Endodermal cell (in vitro differentiated cells): ENCODE data around the gene LRRC32. TPM values are rescaled to one million over a fixed set of nuclear protein-coding genes. Genes with fewer than 3 reads are reported as not detected.

ENCODE experiments used
- DNase-seq: peaks from one replicate; pipeline ENCODE4 v3.0.0-alpha.2; 2017
- H3K27ac ChIP-seq: 2 replicates; pipeline ENCODE4 v1.5.1; 2013; ENCODE audit warnings: mild to moderate bottlenecking, low read depth, low read length, moderate library complexity
- H3K27me3 ChIP-seq: 2 replicates; pipeline ENCODE4 v1.6.1; 2013; ENCODE audit warnings: mild to moderate bottlenecking, low read length, moderate library complexity; ENCODE audit not compliant: insufficient read depth, control insufficient read depth, poor library complexity, severe bottlenecking
- H3K36me3 ChIP-seq: 2 replicates; pipeline ENCODE4 v1.7.0; 2013; ENCODE audit warnings: mild to moderate bottlenecking, low read length, moderate library complexity; ENCODE audit not compliant: control insufficient read depth, insufficient read depth
- H3K4me1 ChIP-seq: one replicate; pipeline ENCODE4 v1.7.0; 2013; ENCODE audit warnings: low read length; ENCODE audit not compliant: control insufficient read depth, insufficient read depth
- H3K4me3 ChIP-seq: 2 replicates; pipeline ENCODE4 v1.5.1; 2013; ENCODE audit warnings: mild to moderate bottlenecking, low read length, moderate library complexity
- H3K9ac ChIP-seq: 2 replicates; pipeline ENCODE4 v1.6.1; 2013; ENCODE audit warnings: mild to moderate bottlenecking, low read length, moderate library complexity; ENCODE audit not compliant: poor library complexity, severe bottlenecking; ENCODE audit errors: extremely low read depth
- H3K9me3 ChIP-seq: 2 replicates; pipeline ENCODE4 v1.6.1; 2013; ENCODE audit warnings: mild to moderate bottlenecking, low read length, moderate library complexity; ENCODE audit not compliant: control insufficient read depth
- H3K27ac Mint-ChIP-seq: 2 replicates; pipeline ENCODE4 v1.8.0; 2020; ENCODE audit warnings: mixed read lengths
- H3K27me3 Mint-ChIP-seq: 2 replicates; pipeline ENCODE4 v1.8.0; 2021; ENCODE audit warnings: mild to moderate bottlenecking, mixed read lengths; ENCODE audit not compliant: insufficient read depth
- H3K36me3 Mint-ChIP-seq: 2 replicates; pipeline ENCODE4 v1.8.0; 2020; ENCODE audit warnings: low read depth, mixed read lengths
- H3K4me1 Mint-ChIP-seq: 2 replicates; pipeline ENCODE4 v1.8.0; 2020; ENCODE audit warnings: mixed read lengths
- H3K4me3 Mint-ChIP-seq: 2 replicates; pipeline ENCODE4 v1.8.0; 2020; ENCODE audit warnings: mild to moderate bottlenecking, moderate library complexity, mixed read lengths
- H3K9me3 Mint-ChIP-seq: 2 replicates; pipeline ENCODE4 v1.8.0; 2020; ENCODE audit warnings: mild to moderate bottlenecking, mixed read lengths
- WGBS, 2 experiments: methylation state at CpG; one replicate each; pipeline versions ENCODE4 v1.1.5 to v1.1.7; 2013; ENCODE audit warnings: missing lambda C conversion rate in 2 of 2, mixed read lengths in 1 of 2; ENCODE audit not compliant: insufficient coverage in 1 of 2, insufficient read length in 1 of 2; 5-methylcytosine and 5-hydroxymethylcytosine counted together
- total RNA-seq, 2 donors: library from RNA; stranded (reverse); fragmentation: NEBNext Ultra II Directional in 1 of 2; extraction: Animal tissue kit (Norgen Biotek cat#: 25700) in 1 of 2; gene quantifications; 2 replicates in 1 of 2; 3 replicates in 1 of 2; pipeline ENCODE4 v1.2.1, GENCODE V29; 2021
- TF ChIP-seq, protein P1 (sequence below): fragments of 200-600 bp; sonication (generic); conservative IDR thresholded peaks from 2 replicates; pipeline ENCODE4 v1.5.0; 2021; ENCODE audit warnings: antibody characterized with exemption, mild to moderate bottlenecking

The LRRC32 gene
- total RNA-seq, 2 donors from 2014 or later: 1.3 to 1.6 TPM

DNA sequence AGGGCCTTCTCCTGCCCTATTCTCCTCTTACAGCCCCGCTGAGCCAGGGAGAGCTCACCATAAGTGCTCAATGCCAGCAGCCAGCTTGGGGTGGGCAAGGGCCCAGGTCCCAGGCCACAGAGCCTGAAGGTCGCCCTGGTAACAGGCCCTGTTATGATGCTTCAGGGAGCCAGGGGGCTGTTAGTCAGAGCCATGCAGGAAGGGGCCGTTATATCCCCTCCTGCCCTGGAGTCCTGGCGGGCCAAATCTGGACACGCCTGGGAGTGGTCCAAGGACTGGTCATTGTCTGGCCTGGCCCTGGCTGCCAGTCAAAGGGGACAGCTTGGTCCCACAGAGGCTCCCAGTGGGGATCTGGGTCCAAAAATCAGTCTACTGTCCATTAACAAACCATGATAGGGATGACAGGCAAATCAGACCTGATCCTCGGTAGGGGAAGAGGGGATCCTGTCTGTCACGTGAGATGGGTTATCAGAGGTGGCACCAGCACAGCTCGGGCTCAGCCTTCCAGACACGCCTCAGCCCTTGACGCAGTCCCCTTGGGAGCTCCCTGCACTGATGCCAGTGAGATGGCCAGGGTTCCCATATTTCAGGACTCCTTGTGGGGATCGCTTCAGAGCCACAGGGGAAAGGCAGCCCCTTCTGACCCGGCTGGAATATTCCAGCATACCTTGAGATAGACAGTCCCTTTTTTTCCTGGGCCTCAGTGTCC, 55.9 kb downstream of the LRRC32 start:
- H3K9me3 ChIP-seq: peaks cover 8% of the 10 kb centered on the region
- 90 to 93% methylated on average over 8 to 12 of the region's 12 CpGs for WGBS, 2 experiments
- Mint-ChIP-seq H3K36me3 (no peaks in the 10 kb centered on the region), H3K4me1 (peaks cover 7% of the 10 kb centered on the region), H3K9me3 (peaks cover 15% of the 10 kb centered on the region), H3K4me3 (no peak overlapping the region), H3K27ac (no peak overlapping the region), H3K27me3 (no peaks in the 10 kb centered on the region)
- TF ChIP-seq, protein P1, sequence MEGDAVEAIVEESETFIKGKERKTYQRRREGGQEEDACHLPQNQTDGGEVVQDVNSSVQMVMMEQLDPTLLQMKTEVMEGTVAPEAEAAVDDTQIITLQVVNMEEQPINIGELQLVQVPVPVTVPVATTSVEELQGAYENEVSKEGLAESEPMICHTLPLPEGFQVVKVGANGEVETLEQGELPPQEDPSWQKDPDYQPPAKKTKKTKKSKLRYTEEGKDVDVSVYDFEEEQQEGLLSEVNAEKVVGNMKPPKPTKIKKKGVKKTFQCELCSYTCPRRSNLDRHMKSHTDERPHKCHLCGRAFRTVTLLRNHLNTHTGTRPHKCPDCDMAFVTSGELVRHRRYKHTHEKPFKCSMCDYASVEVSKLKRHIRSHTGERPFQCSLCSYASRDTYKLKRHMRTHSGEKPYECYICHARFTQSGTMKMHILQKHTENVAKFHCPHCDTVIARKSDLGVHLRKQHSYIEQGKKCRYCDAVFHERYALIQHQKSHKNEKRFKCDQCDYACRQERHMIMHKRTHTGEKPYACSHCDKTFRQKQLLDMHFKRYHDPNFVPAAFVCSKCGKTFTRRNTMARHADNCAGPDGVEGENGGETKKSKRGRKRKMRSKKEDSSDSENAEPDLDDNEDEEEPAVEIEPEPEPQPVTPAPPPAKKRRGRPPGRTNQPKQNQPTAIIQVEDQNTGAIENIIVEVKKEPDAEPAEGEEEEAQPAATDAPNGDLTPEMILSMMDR: no peak
- H3K4me1 ChIP-seq: no peaks in the 10 kb centered on the region
- no peaks in the 10 kb centered on the region for H3K27me3 ChIP-seq
- no peak overlapping the region for H3K27ac ChIP-seq
- no peaks in the 10 kb centered on the region for H3K36me3 ChIP-seq
- no peak overlapping the region for H3K9ac ChIP-seq
- peak; percentile 35 for DNase-seq
- no peak overlapping the region for H3K4me3 ChIP-seq

DNA sequence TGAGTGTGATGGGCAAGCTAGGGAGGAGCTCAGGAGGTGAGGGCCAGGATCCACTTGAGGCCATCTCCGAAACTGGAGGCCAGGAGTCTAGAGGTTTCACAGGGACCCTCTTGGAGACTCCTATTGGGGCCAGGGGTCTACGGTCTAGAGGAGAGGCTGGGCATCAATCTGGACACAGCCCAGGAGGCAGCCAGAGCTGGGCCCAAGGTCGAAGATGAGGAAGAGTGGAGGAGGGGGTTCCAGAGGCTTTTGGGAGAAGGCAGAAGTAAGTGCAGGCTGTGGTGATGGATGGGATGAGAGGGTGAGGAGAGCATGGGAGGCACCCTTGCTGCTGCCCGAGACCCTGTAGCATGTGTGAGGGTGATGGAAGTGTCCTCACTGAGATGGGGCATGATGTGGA, 56.6 kb downstream of the LRRC32 start:
- Histone ChIP-seq H3K36me3 (no peaks in the 10 kb centered on the region), H3K4me1 (no peaks in the 10 kb centered on the region), H3K9ac (no peak overlapping the region), H3K27me3 (no peaks in the 10 kb centered on the region), H3K27ac (no peak overlapping the region), H3K4me3 (no peak overlapping the region), H3K9me3 (peaks cover 6% of the 10 kb centered on the region)
- no peak overlapping the region for H3K4me3 Mint-ChIP-seq
- TF ChIP-seq, protein P1: no peak
- no peak overlapping the region for H3K27ac Mint-ChIP-seq
- 75 to 87% methylated on average over 2 to 4 of the region's 4 CpGs for WGBS, 2 experiments
- DNase-seq: peak; percentile 10
- H3K27me3 Mint-ChIP-seq: no peaks in the 10 kb centered on the region
- H3K4me1 Mint-ChIP-seq: peaks cover 7% of the 10 kb centered on the region
- H3K9me3 Mint-ChIP-seq: peaks cover 14% of the 10 kb centered on the region
- no peaks in the 10 kb centered on the region for H3K36me3 Mint-ChIP-seq

DNA sequence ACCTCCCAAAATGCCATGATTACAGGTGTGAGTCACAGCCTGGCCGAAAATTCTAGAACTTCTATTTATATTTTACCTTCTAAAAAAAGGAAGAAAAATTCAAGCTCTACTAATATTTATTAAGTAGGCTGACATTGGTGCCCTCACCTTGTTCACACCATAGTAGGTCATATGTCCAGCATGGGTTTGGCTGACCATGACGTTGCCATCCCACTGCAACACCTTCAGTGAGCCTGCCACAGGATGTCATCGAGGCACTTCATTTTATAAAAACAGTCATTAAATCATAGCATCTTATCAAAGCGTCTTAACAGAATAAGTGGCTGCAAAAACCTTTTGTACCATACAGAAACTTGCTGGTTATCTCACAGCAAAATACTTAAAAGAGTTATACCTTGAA, 58.3 kb downstream of the LRRC32 start:
- H3K27ac Mint-ChIP-seq: no peak overlapping the region
- Histone ChIP-seq H3K27ac (no peak overlapping the region), H3K9me3 (peaks cover 5% of the 10 kb centered on the region), H3K4me1 (no peaks in the 10 kb centered on the region), H3K4me3 (no peak overlapping the region), H3K36me3 (no peaks in the 10 kb centered on the region), H3K27me3 (no peaks in the 10 kb centered on the region), H3K9ac (no peak overlapping the region)
- DNase-seq: peak; percentile 10
- H3K4me1 Mint-ChIP-seq: peaks cover 7% of the 10 kb centered on the region
- TF ChIP-seq, protein P1: no peak
- WGBS, 2 experiments: 86 to 88% methylated on average over 4 of the region's 4 CpGs
- H3K36me3 Mint-ChIP-seq: no peaks in the 10 kb centered on the region
- no peaks in the 10 kb centered on the region for H3K27me3 Mint-ChIP-seq
- no peak overlapping the region for H3K4me3 Mint-ChIP-seq
- H3K9me3 Mint-ChIP-seq: peaks cover 10% of the 10 kb centered on the region
